Measurements from ENCODE around the gene SF3A2. TPM values are rescaled to one million over a fixed set of nuclear protein-coding genes. Genes with fewer than 3 reads are reported as not detected.

Gene SF3A2
- total and polyA plus RNA-seq, 2 experiments from 2014 or later = 67.7 to 128 TPM

GRCh38 chr19:2230807-2231533 is 5.7 kb upstream of the SF3A2 start (continued):
- no peak for TF ChIP-seq EZH2 (IDR thresholded peaks at IDR 0.05; ENCODE audit: low read depth, unreplicated experiment)
- no peak for TF ChIP-seq NANOG (IDR thresholded peaks at IDR 0.05; ENCODE audit: borderline replicate concordance)
- TF ChIP-seq, protein P1, sequence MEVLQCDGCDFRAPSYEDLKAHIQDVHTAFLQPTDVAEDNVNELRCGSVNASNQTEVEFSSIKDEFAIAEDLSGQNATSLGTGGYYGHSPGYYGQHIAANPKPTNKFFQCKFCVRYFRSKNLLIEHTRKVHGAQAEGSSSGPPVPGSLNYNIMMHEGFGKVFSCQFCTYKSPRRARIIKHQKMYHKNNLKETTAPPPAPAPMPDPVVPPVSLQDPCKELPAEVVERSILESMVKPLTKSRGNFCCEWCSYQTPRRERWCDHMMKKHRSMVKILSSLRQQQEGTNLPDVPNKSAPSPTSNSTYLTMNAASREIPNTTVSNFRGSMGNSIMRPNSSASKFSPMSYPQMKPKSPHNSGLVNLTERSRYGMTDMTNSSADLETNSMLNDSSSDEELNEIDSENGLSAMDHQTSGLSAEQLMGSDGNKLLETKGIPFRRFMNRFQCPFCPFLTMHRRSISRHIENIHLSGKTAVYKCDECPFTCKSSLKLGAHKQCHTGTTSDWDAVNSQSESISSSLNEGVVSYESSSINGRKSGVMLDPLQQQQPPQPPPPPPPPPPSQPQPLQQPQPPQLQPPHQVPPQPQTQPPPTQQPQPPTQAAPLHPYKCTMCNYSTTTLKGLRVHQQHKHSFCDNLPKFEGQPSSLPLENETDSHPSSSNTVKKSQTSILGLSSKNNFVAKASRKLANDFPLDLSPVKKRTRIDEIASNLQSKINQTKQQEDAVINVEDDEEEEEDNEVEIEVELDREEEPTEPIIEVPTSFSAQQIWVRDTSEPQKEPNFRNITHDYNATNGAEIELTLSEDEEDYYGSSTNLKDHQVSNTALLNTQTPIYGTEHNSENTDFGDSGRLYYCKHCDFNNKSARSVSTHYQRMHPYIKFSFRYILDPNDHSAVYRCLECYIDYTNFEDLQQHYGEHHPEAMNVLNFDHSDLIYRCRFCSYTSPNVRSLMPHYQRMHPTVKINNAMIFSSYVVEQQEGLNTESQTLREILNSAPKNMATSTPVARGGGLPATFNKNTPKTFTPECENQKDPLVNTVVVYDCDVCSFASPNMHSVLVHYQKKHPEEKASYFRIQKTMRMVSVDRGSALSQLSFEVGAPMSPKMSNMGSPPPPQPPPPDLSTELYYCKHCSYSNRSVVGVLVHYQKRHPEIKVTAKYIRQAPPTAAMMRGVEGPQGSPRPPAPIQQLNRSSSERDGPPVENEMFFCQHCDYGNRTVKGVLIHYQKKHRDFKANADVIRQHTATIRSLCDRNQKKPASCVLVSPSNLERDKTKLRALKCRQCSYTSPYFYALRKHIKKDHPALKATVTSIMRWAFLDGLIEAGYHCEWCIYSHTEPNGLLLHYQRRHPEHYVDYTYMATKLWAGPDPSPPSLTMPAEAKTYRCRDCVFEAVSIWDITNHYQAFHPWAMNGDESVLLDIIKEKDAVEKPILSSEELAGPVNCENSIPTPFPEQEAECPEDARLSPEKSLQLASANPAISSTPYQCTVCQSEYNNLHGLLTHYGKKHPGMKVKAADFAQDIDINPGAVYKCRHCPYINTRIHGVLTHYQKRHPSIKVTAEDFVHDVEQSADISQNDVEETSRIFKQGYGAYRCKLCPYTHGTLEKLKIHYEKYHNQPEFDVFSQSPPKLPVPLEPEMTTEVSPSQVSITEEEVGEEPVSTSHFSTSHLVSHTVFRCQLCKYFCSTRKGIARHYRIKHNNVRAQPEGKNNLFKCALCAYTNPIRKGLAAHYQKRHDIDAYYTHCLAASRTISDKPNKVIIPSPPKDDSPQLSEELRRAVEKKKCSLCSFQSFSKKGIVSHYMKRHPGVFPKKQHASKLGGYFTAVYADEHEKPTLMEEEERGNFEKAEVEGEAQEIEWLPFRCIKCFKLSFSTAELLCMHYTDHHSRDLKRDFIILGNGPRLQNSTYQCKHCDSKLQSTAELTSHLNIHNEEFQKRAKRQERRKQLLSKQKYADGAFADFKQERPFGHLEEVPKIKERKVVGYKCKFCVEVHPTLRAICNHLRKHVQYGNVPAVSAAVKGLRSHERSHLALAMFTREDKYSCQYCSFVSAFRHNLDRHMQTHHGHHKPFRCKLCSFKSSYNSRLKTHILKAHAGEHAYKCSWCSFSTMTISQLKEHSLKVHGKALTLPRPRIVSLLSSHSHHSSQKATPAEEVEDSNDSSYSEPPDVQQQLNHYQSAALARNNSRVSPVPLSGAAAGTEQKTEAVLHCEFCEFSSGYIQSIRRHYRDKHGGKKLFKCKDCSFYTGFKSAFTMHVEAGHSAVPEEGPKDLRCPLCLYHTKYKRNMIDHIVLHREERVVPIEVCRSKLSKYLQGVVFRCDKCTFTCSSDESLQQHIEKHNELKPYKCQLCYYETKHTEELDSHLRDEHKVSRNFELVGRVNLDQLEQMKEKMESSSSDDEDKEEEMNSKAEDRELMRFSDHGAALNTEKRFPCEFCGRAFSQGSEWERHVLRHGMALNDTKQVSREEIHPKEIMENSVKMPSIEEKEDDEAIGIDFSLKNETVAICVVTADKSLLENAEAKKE (CRISPR knock-in tag; IDR thresholded peaks at IDR 0.05) = no peak
- TF ChIP-seq, protein P2, sequence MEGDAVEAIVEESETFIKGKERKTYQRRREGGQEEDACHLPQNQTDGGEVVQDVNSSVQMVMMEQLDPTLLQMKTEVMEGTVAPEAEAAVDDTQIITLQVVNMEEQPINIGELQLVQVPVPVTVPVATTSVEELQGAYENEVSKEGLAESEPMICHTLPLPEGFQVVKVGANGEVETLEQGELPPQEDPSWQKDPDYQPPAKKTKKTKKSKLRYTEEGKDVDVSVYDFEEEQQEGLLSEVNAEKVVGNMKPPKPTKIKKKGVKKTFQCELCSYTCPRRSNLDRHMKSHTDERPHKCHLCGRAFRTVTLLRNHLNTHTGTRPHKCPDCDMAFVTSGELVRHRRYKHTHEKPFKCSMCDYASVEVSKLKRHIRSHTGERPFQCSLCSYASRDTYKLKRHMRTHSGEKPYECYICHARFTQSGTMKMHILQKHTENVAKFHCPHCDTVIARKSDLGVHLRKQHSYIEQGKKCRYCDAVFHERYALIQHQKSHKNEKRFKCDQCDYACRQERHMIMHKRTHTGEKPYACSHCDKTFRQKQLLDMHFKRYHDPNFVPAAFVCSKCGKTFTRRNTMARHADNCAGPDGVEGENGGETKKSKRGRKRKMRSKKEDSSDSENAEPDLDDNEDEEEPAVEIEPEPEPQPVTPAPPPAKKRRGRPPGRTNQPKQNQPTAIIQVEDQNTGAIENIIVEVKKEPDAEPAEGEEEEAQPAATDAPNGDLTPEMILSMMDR (conservative IDR thresholded peaks at IDR 0.05; ENCODE audit: low read depth in 2 of 2) = no peak

GRCh38 chr19:2231621-2232221 is 4.9 kb upstream of the SF3A2 start:
- no peak overlapping the region for H2AFZ ChIP-seq
- 0 out of 2 replicates have a peak overlapping the region, but pooled peaks have one; percentile 26 for H3K27ac ChIP-seq (ENCODE audit: low read depth)
- 0 out of 2 replicates have a peak, but pooled peaks cover 3% of the 10 kb centered on the region for H3K4me1 ChIP-seq (ENCODE audit: insufficient read depth)
- no peaks in the 10 kb centered on the region for H3K36me3 ChIP-seq (ENCODE audit: insufficient read depth)
- no peaks in the 10 kb centered on the region for H3K27me3 ChIP-seq (ENCODE audit: insufficient read depth)
- H3K9me3 Mint-ChIP-seq = peaks cover 8% of the 10 kb centered on the region; the same call in 2 of the 3 replicates
- H3K27me3 Mint-ChIP-seq (ENCODE audit: insufficient read depth, low read depth, poor library complexity) = peaks cover 19% of the 10 kb centered on the region
- H3K4me3 Mint-ChIP-seq = no peak overlapping the region
- peaks cover 8% of the 10 kb centered on the region for H3K4me1 Mint-ChIP-seq
- DNase-seq (ENCODE audit: low spot score) (no peak), ATAC-seq (no peak; the same call in 2 of the 3 replicates)
- H3K27ac Mint-ChIP-seq = peak overlapping the region; percentile 75
- peaks cover 20% of the 10 kb centered on the region for H3K79me2 ChIP-seq (replicated peaks; ENCODE audit: insufficient read depth)
- no peaks in the 10 kb centered on the region for H3K9me2 ChIP-seq (ENCODE audit: insufficient read depth)
- H3K36me3 Mint-ChIP-seq (ENCODE audit: low read depth) = peaks cover 31% of the 10 kb centered on the region
- H3K4me3 ChIP-seq = no peak overlapping the region
- TF ChIP-seq POLR2AphosphoS5 (IDR thresholded peaks at IDR 0.05; ENCODE audit: low read depth) (peak; percentile 36), EZH2phosphoT487 (IDR thresholded peaks at IDR 0.05; ENCODE audit: unreplicated experiment) (no peak)
- TF ChIP-seq, protein P2 (conservative IDR thresholded peaks at IDR 0.05; ENCODE audit: low read depth in 2 of 2) = peak; percentile 20 to 31; a peak in 2 of 4 replicates
- 0 out of 2 replicates have a peak, but pooled peaks cover 13% of the 10 kb centered on the region for H3F3A ChIP-seq (replicated peaks; ENCODE audit: low read depth)
- H3K4me2 ChIP-seq = no peak overlapping the region
- H4K20me1 ChIP-seq (replicated peaks; ENCODE audit: insufficient read depth) = peaks cover 3% of the 10 kb centered on the region

All from GM23338 (cell line).